Common myeloid progenitor, CD34-positive (primary cell): ENCODE results near the gene FIZ1.

Source experiments
- CTCF ChIA-PET: fragments of 350-600 bp; sonication (Branson Sonifier 250); formaldehyde crosslinking; loops from one replicate; lab custom pipeline; 2021; ENCODE audit warnings: antibody characterized with exemption; lab: Charles Lee
- POLR2A ChIA-PET: fragments of 350-600 bp; sonication (Branson Sonifier 250); formaldehyde crosslinking; loops from one replicate; lab custom pipeline; 2021; ENCODE audit warnings: antibody characterized with exemption; lab: Charles Lee
- DNase-seq, 3 donors: peaks; one replicate each; pipeline versions ENCODE4 v3.0.0 to v3.0.0-alpha.2; 2013
- H3K27ac ChIP-seq, 2 experiments: 1 replicate in 1 of 2; 2 replicates in 1 of 2; pipeline ENCODE4 v1.7.0; 2013; ENCODE audit warnings: inconsistent platforms in 2 of 2, low read length in 2 of 2, mild to moderate bottlenecking in 2 of 2, low read depth in 1 of 2, moderate library complexity in 1 of 2; ENCODE audit not compliant: severe bottlenecking in 2 of 2, insufficient read depth in 1 of 2, poor library complexity in 1 of 2
- H3K27me3 ChIP-seq, 5 experiments: replicated peaks in 2 of 5; 1 replicate in 3 of 5; 2 replicates in 2 of 5; pipeline versions ENCODE4 v1.6.1 to v1.7.0; 2013; ENCODE audit warnings: low read length in 4 of 5, mild to moderate bottlenecking in 2 of 5, moderate library complexity in 2 of 5, inconsistent platforms in 1 of 5; ENCODE audit not compliant: insufficient read depth in 5 of 5, control insufficient read depth in 4 of 5
- H3K36me3 ChIP-seq, 4 experiments: 1 replicate in 2 of 4; 2 replicates in 2 of 4; pipeline versions ENCODE4 v1.6.1 to v1.7.0; 2013; ENCODE audit warnings: low read length in 3 of 4, control low read depth in 1 of 4, mild to moderate bottlenecking in 1 of 4; ENCODE audit not compliant: control insufficient read depth in 4 of 4, insufficient read depth in 4 of 4
- H3K4me1 ChIP-seq, 4 experiments: 1 replicate in 3 of 4; 2 replicates in 1 of 4; pipeline versions ENCODE4 v1.6.1 to v1.7.1; 2013; ENCODE audit warnings: low read length in 3 of 4, mild to moderate bottlenecking in 3 of 4, control low read depth in 1 of 4, inconsistent platforms in 1 of 4, moderate library complexity in 1 of 4; ENCODE audit not compliant: control insufficient read depth in 4 of 4, insufficient read depth in 4 of 4; ENCODE audit errors: control extremely low read depth in 1 of 4
- H3K4me3 ChIP-seq, 7 experiments: 1 replicate in 4 of 7; 2 replicates in 3 of 7; pipeline versions ENCODE4 v1.5.1 to v1.7.0; 2013; ENCODE audit warnings: mild to moderate bottlenecking in 7 of 7, low read length in 6 of 7, moderate library complexity in 6 of 7, inconsistent platforms in 2 of 7, low read depth in 2 of 7, control low read depth in 1 of 7; ENCODE audit not compliant: insufficient read depth in 4 of 7, control insufficient read depth in 1 of 7; ENCODE audit errors: extremely low read depth in 1 of 7
- H3K9me3 ChIP-seq, 5 experiments: 1 replicate in 4 of 5; 2 replicates in 1 of 5; pipeline versions ENCODE4 v1.6.1 to v1.7.1; 2013; ENCODE audit warnings: low read length in 4 of 5, mild to moderate bottlenecking in 2 of 5, inconsistent platforms in 1 of 5, low read depth in 1 of 5, moderate library complexity in 1 of 5; ENCODE audit not compliant: control insufficient read depth in 4 of 5, insufficient read depth in 2 of 5; ENCODE audit errors: control extremely low read depth in 1 of 5
- WGBS: methylation state at CpG from one replicate; pipeline ENCODE4 v1.1.5; 2013; ENCODE audit not compliant: insufficient coverage; 5-methylcytosine and 5-hydroxymethylcytosine counted together

The FIZ1 gene

GRCh38 chr19:55624109-55625003 is 25.0 kb upstream of the FIZ1 start, which contains the start of gene ZNF784:
TSS of gene ZNF784 (minus strand) at chr19:55624566. CDS start at chr19:55624561, 5 bp downstream.
- peak; percentile 91 to 94 (median 93) for DNase-seq
- Histone ChIP-seq H3K9me3 (no peaks in the 10 kb centered on the region), H3K27me3 (no peaks in the 10 kb centered on the region), H3K36me3 (peaks cover 0 to 11% (median 4%) of the 10 kb centered on the region in 4 experiments), H3K4me1 (peaks cover 2 to 29% (median 21%) of the 10 kb centered on the region in 4 experiments), H3K4me3 (peak within 1 kb of the TSS; percentile 46 to 88 (median 72)), H3K27ac (peak within 1 kb of the TSS; percentile 77 to 92)
- under 1% methylated on average over 28 of the region's 56 CpGs for WGBS
- ChIA-PET POLR2A (interaction anchor here (0.6 to 0.7 kb wide), 2 partner anchors 25 to 58 kb away, joined by 4 to 5 read pairs; partner anchors contain the start of gene FIZ1), CTCF (interaction anchor here (0.6 to 7.5 kb wide), 5 partner anchors 11 to 47 kb away, joined by 3 to 53 read pairs (median 3); partner anchors contain the start of gene ZNF865)

- Histone ChIP-seq H3K4me1 (peaks cover 4 to 29% (median 21%) of the 10 kb centered on the region in 4 experiments), H3K27ac (no peak overlapping the region), H3K27me3 (no peaks in the 10 kb centered on the region), H3K36me3 (peaks cover 0 to 11% (median 5%) of the 10 kb centered on the region in 4 experiments), H3K4me3 (peak overlapping the region in 3 of 7 experiments; percentile 36 to 62 (median 47)), H3K9me3 (no peaks in the 10 kb centered on the region)
- no peak for DNase-seq
- WGBS = 84% methylated on average over 5 of the region's 7 CpGs
- ChIA-PET CTCF (interaction anchor here (2.2 to 7.5 kb wide), 2 partner anchors 12 to 17 kb away, joined by 13 to 53 read pairs; partner anchors contain the start of gene ZNF865), POLR2A (no interaction called here)
Measured at GRCh38 chr19:55623561-55623960, 24.2 kb upstream of the FIZ1 start.

GRCh38 chr19:55623130-55623529 is 23.8 kb upstream of the FIZ1 start:
- CTCF ChIA-PET = interaction anchor here (2.2 to 7.5 kb wide), 2 partner anchors 13 to 17 kb away, joined by 13 to 53 read pairs; partner anchors contain the start of gene ZNF865

GRCh38 chr19:55622242-55622969 is 23.1 kb upstream of the FIZ1 start:
- Histone ChIP-seq H3K27me3 (no peaks in the 10 kb centered on the region), H3K36me3 (peaks cover 0 to 15% (median 10%) of the 10 kb centered on the region in 4 experiments), H3K9me3 (no peaks in the 10 kb centered on the region), H3K27ac (no peak overlapping the region), H3K4me1 (peaks cover 4 to 29% (median 21%) of the 10 kb centered on the region in 4 experiments), H3K4me3 (no peak overlapping the region)
- WGBS = 98% methylated on average over 35 of the region's 40 CpGs
- ChIA-PET CTCF (interaction anchor here (7.5 kb wide), 1 partner anchor 13 kb away, joined by 53 read pairs; no protein-coding TSS in a partner anchor), POLR2A (no interaction called here)
- DNase-seq = no peak

More at GRCh38 chr19:55623130-55623529, 23.8 kb upstream of the FIZ1 start:
- POLR2A ChIA-PET = no interaction called here
- Histone ChIP-seq H3K36me3 (peaks cover 0 to 11% (median 5%) of the 10 kb centered on the region in 4 experiments), H3K4me1 (peaks cover 4 to 29% (median 21%) of the 10 kb centered on the region in 4 experiments), H3K27me3 (no peaks in the 10 kb centered on the region), H3K4me3 (no peak overlapping the region), H3K9me3 (no peaks in the 10 kb centered on the region), H3K27ac (no peak overlapping the region)
- DNase-seq = no peak
- 97% methylated on average over 6 of the region's 7 CpGs for WGBS

GRCh38 chr19:55621673-55622231 is 22.4 kb upstream of the FIZ1 start:
- CTCF ChIA-PET = interaction anchor here (1.1 to 5.6 kb wide), 3 partner anchors 12 to 118 kb away, joined by 3 to 32 read pairs (median 3); partner anchors contain the start of gene ZNF865
- H3K4me3 ChIP-seq = no peak overlapping the region
- H3K36me3 ChIP-seq = peaks cover 0 to 20% (median 15%) of the 10 kb centered on the region in 4 experiments
- H3K27me3 ChIP-seq = no peaks in the 10 kb centered on the region
- no peak for DNase-seq
- POLR2A ChIA-PET = no interaction called here
- H3K9me3 ChIP-seq = no peaks in the 10 kb centered on the region
- no peak overlapping the region for H3K27ac ChIP-seq
- H3K4me1 ChIP-seq = peaks cover 4 to 29% (median 21%) of the 10 kb centered on the region in 4 experiments
- WGBS = 96% methylated on average over 44 of the region's 55 CpGs

GRCh38 chr19:55621205-55621672 is 21.9 kb upstream of the FIZ1 start:
- Histone ChIP-seq H3K27ac (no peak overlapping the region), H3K4me3 (no peak overlapping the region), H3K27me3 (no peaks in the 10 kb centered on the region), H3K4me1 (peaks cover 4 to 29% (median 21%) of the 10 kb centered on the region in 4 experiments), H3K36me3 (peaks cover 2 to 25% (median 19%) of the 10 kb centered on the region in 4 experiments), H3K9me3 (no peaks in the 10 kb centered on the region)
- POLR2A ChIA-PET = no interaction called here
- 97% methylated on average over 9 of the region's 9 CpGs for WGBS
- no peak for DNase-seq
- CTCF ChIA-PET = interaction anchor here (1.1 to 5.6 kb wide), 6 partner anchors 11 to 118 kb away, joined by 3 to 32 read pairs (median 5); partner anchors contain the start of gene ZNF865
